Right kidney (tissue), 1 donor: ENCODE measurements around the gene LRRC61.

Experiments
- DNase-seq: peaks from one replicate; pipeline ENCODE4 v3.0.0-alpha.2; 2016

The LRRC61 gene

GRCh38 chr7:150330211-150330885 is 7.2 kb downstream of the LRRC61 start:
- no peak for DNase-seq

DNA sequence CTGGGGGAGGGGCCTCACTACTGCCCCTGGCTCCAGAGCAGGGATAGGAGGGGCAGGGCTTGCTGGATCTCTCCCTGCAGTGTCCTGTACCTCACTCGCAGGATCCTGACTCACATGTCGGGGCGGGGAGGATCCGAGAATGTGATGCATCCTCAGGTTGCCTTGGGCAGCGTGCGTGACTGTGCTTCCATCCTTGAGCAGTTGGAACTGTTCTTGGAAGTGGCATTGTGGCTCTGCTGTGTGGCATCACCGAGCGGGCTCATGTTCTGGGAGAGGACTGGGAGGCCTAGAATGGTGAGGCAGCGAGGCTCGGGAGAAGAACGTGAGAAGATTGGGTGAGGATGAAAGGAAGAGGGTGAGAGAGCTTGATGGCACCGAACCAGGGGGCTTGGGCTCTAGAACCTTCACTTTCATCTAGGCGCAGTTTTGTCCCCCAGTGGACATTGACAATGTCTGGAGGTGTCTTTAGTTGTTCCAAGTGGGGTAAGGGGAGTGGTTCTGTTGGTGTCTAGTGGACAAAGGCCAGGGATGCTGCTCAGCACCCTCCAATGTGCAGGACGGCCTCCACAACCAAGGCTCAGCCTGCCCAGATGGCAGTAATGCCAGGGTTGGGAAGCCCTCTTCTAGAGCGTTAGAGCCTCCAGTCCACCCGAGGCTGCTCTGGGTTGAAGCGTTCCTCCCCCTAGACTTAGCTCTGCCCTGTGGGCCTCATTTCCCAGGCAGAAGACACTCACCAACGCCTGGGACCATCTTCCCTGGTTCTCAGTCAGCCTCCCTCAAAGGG is 9.9 kb downstream of the LRRC61 start:
- no peak for DNase-seq

DNA sequence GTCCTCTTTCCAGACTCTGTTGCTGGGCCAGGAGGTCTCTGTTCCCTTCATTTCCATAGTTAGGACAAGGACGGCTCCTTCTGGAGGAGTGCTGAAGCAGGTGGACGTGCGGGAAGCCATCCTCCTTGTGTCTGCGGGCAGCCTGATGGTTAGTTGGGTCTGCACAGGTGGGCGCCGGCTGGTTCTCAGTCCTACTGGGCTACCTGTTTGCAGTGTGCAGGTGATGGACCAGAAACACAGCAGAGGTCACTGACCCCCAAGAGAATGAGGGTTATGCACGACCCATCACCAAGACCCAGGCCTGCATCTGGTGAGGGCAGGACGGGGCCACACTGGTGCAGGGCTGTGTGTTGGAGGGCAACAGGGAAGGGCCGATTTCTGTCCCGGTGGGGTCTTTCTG is 10.5 kb downstream of the LRRC61 start:
- no peak for DNase-seq

GRCh38 chr7:150334108-150334507 is 11.0 kb downstream of the LRRC61 start:
- DNase-seq = no peak

GRCh38 chr7:150335108-150335773 is 12.1 kb downstream of the LRRC61 start:
- DNase-seq = no peak

- DNase-seq = no peak
These were observed 12.6 kb downstream of the LRRC61 start for GRCh38 chr7:150335774-150336112.

DNA sequence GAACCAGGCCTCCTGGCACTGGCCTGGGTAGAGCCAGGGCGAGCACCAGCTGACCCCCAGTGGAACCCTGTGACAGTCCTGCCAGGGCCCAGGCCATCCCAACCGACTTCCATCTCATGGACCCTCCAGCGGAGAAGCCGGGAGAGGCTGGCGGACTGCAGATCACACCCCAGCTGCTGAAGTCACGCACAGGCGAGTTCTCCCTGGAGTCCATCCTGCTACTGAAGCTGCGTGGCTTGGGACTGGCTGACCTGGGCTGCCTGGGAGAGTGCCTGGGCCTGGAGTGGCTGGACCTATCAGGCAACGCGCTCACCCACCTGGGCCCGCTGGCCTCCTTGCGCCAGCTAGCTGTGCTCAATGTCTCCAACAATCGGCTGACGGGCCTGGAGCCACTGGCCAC is 13.6 kb downstream of the LRRC61 start:
- DNase-seq = no peak

DNA sequence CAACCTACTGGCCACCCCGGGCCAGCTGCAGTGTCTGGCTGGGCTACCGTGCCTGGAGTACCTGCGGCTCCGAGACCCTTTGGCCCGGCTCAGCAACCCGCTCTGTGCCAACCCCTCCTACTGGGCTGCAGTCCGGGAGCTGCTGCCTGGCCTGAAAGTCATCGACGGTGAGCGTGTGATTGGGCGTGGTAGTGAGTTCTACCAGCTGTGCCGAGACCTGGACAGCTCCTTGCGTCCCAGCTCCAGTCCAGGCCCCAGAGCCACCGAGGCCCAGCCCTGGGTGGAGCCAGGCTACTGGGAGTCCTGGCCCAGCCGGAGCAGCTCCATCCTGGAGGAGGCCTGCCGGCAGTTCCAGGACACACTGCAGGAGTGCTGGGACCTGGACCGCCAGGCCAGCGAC is 14.0 kb downstream of the LRRC61 start:
- no peak for DNase-seq

GRCh38 chr7:150337659-150338081 is 14.5 kb downstream of the LRRC61 start:
- DNase-seq = no peak

DNA sequence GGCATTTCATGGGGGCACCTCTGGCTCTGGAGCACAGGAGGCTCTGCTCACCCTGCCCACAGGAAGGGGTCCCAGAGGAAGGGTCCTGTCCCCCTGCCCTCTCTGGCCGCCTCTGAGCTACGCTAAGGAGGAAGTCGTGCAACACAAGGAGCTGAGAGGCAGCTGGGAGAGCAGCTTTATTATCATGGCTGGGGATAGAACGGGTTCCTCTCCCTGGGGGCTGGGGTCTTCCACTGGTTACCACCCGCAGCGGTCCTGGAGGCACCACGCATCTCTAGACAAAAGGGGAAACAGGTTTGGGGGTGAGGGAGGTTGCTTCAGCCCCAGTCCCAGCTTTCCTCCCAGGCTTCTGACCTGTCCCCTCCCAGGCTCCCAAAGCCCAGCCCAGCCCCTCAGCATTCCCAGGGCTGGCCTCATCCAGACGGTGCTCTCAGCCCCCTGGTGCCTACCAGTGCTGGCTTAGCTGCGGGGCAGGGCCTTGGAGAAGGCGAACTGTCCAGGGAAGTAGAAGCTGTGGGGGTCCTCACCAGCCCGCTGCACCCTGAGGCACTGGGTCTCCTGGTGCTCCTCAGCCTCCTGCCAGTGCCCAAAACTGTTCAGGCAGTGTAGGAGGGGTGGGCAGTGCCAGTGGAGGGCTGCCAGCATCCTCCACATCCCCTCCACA is 15.1 kb downstream of the LRRC61 start:
- DNase-seq = no peak

DNA sequence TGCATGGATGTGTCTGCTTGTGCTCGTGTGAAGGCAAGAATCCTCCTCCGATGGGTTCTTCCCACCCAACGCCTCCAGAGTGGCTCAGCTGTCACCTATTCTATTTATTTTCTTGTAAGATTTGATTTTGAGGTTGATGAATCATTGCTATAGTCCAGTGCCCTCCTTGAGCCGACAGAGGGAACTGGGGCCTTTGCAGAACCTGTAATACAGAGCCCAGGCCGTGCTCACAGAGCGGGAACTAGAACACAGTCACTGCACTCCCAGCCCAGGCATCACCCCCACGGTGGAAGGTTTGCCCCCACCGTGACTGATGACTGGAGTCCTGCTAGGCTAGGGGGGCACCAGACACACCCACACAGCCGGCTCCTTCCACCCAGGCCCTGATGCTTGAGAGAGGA is 16.3 kb downstream of the LRRC61 start:
- no peak for DNase-seq

DNA sequence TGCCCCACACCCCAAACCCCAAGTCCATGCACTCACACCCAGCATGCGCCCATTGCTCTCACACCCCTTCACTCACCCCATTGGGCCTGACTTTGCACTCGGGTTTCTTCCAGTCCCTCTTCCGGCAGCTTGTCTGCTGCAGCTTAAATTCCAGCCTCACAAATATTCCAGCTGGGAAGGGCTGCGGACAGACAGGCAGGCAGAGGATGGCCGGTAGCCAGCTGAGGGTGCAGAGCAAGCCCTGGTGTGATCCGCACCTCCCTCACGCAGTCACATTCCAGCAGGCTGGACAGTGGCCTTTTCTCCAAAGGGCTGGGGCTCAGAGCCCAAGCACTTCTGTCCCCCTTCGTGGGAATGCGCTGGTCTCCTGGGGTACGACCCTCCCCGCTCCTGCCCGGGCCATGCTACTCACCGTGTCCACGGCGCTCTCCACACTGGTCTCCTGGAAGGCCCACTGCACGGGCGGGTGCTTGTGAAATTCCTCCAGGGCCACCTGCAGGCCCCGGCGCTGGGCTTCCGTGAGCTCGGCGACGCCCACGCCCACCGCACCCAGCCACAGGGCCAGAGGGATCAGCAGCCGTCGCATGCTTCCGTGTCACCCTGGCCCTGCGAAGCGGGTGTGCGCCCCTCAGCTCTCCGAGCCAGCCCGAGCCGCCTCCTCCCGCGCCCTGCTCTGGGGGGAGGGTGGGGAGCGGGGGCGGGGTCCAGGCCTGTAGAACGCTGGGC is 17.0 kb downstream of the LRRC61 start:
- peak; percentile 73 for DNase-seq

DNA sequence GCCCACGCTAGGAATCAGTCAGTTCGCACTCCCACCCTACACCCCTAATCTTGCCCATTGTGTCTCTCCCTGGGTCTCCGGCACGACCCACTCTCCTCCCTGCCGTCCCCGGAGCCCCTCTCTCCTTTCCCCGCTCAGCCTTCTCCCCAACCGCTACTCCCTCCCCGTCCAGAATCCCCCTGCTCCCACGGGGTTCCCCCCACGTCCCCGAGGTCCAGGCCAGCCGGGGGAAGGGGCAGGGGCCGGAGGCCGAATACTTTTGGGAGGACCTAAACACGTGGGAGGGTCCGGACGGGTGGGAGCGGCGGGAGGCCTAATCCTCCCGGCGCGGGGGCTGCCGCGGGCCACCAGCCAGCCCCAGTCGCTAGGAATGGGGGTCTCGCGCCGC is 17.7 kb downstream of the LRRC61 start:
- no peak for DNase-seq

GRCh38 chr7:150341263-150342120 is 18.3 kb downstream of the LRRC61 start, which contains the start of gene RARRES2:
Gene RARRES2, minus strand, starts transcription at chr7:150341629. Its CDS starts 1,020 bp downstream, at chr7:150340609.
- peak; percentile 71 for DNase-seq

DNA sequence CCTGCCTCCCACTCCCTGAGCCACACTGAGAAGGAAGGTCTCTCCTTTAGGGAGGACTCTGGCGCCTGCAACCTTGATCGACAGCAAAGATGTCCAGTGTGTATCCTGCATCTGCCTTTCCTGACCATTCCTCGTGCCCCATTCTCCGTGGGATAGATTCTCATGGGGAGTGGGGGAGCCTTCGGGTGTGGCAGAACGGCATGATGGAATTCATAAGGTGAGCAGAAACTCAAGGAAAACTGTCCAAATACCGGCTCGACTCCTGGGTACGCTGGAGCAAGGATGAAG is 18.9 kb downstream of the LRRC61 start:
- DNase-seq = no peak

DNA sequence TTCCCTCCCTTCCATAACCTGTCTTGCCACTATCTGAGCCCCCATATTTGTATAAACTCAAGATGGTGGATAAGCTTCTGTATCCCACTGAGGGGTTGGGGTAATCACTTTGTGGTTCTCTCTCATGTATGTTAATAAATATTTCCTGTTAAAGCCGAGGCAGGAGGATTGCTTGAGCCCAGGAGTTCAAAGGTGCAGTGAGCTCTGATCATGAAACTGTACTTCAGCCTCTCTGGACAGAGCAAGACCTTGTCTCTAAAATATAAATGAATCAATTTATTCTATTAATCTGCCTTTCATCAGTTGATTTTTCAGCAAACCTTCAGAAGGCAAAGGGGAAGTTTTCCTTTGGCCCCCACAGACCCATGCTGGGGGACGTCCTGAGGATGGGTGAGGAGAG is 20.1 kb downstream of the LRRC61 start:
- no peak for DNase-seq

- DNase-seq = no peak
These were observed 21.1 kb downstream of the LRRC61 start for GRCh38 chr7:150344299-150344698.

GRCh38 chr7:150345012-150345411 is 21.9 kb downstream of the LRRC61 start:
- no peak for DNase-seq

GRCh38 chr7:150346922-150347321 is 23.8 kb downstream of the LRRC61 start:
- no peak for DNase-seq

DNA sequence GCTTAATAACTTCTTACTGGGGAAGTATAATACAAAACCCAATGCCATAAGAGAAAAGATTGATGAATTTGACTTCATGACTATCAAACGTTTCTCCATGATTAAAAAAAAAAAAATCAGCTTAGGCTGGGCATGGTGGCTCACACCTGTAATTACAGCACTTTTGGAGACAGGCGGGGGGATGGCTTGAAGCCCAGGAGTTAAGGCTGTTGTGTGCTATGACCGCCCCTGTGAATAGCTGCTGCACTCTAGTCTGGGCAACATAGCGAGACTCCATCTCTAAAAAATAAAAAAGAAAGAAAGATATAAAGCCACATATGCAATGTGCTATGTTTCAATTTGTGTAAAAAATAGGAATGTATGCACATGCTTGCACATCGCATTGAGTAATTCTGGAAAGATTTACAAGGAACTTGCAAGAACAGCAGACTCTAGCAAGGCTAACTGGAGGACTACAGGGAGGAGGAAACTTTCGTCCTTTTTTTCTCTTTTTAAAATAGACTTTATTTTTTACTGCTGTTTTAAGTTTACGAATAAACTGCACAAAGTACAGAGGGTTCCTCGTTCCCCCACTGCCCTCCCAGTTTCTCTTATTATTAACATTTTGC is 28.5 kb downstream of the LRRC61 start:
- DNase-seq = no peak

GRCh38 chr7:150355666-150356059 is 32.5 kb downstream of the LRRC61 start:
- DNase-seq = no peak
